Upper lobe of left lung (tissue), 6 donors: ENCODE measurements around the gene CROCC. TPM values are rescaled to one million over a fixed set of nuclear protein-coding genes. Genes with fewer than 3 reads are reported as not detected.

Source experiments
- ATAC-seq, 2 donors: fragments of 200-7000 bp; cut with Tn5 transposase; one replicate each; pipeline ENCODE4 v1.9.1; 2022; ENCODE audit warnings: mild to moderate bottlenecking in 2 of 2, moderate library complexity in 2 of 2; ENCODE audit not compliant: low FRiP score in 2 of 2
- DNase-seq, 2 donors: peaks; one replicate each; pipeline ENCODE4 v3.0.0-alpha.2; 2019 to 2020
- H3K27ac ChIP-seq, 4 donors: fragments of 200-600 bp; sonication (generic); one replicate each; pipeline ENCODE4 v1.5.1; 2016 to 2019
- H3K27me3 ChIP-seq, 4 donors: fragments of 200-600 bp; sonication (generic); one replicate each; pipeline ENCODE4 v1.5.1; 2017 to 2019
- H3K36me3 ChIP-seq, 4 donors: fragments of 200-600 bp; sonication (generic); one replicate each; pipeline ENCODE4 v1.5.1; 2016 to 2019
- H3K4me1 ChIP-seq, 4 donors: fragments of 200-600 bp; sonication (generic); one replicate each; pipeline ENCODE4 v1.5.1; 2018 to 2019
- H3K4me3 ChIP-seq, 4 donors: fragments of 200-600 bp; sonication (generic); one replicate each; pipeline ENCODE4 v1.5.1; 2017 to 2019; ENCODE audit warnings: mild to moderate bottlenecking in 2 of 4, moderate library complexity in 1 of 4
- H3K9me3 ChIP-seq, 4 donors: fragments of 200-600 bp; sonication (generic); one replicate each; pipeline ENCODE4 v1.5.1; 2018 to 2019
- EP300 ChIP-seq, 4 donors: sonication (generic); formaldehyde crosslinking; IDR thresholded peaks; one replicate each; pipeline ENCODE4 v1.5.1; 2017; ENCODE audit warnings: antibody characterized with exemption in 4 of 4, control low read depth in 2 of 4
- POLR2A ChIP-seq, 4 donors: fragments of 450-650 bp; IDR thresholded peaks; one replicate each; pipeline ENCODE4 v1.5.1; 2016 to 2017; ENCODE audit warnings: antibody characterized with exemption in 4 of 4, mild to moderate bottlenecking in 2 of 4
- POLR2AphosphoS5 ChIP-seq, 2 donors: sonication (generic); formaldehyde crosslinking; IDR thresholded peaks; one replicate each; pipeline ENCODE4 v1.5.1; 2017; ENCODE audit warnings: antibody characterized with exemption in 2 of 2
- WGBS, 2 donors: methylation state at CpG; one replicate each; pipeline ENCODE4 v1.1.5; 2017 to 2018; 5-methylcytosine and 5-hydroxymethylcytosine counted together
- total RNA-seq, 6 donors: library from RNA; depleted of rRNA in 4 of 6; stranded (reverse); fragments of >200 nt in 4 of 6; gene quantifications; one replicate each; pipeline versions ENCODE4 v1.1.0 to v1.2.1, GENCODE V29; 2016 to 2021
- TF ChIP-seq, protein P1 (sequence below), 6 experiments: fragments of 450-650 bp in 4 of 6; fragments of 200-600 bp in 2 of 6; sonication (generic) in 2 of 6; IDR thresholded peaks; one replicate each; pipeline ENCODE4 v1.5.1; 2016 to 2019; ENCODE audit warnings: antibody characterized with exemption in 6 of 6
- donor health status: DM: no; HTN: no; CAD: no; lungs with moderate emphysema.
- donor health status: DM: no; HTN: yes; CAD: no; lungs with severe emphysema.

The CROCC gene
- total RNA-seq, 6 donors from 2014 or later, result 21.0 to 184 (median 48.9) TPM

DNA sequence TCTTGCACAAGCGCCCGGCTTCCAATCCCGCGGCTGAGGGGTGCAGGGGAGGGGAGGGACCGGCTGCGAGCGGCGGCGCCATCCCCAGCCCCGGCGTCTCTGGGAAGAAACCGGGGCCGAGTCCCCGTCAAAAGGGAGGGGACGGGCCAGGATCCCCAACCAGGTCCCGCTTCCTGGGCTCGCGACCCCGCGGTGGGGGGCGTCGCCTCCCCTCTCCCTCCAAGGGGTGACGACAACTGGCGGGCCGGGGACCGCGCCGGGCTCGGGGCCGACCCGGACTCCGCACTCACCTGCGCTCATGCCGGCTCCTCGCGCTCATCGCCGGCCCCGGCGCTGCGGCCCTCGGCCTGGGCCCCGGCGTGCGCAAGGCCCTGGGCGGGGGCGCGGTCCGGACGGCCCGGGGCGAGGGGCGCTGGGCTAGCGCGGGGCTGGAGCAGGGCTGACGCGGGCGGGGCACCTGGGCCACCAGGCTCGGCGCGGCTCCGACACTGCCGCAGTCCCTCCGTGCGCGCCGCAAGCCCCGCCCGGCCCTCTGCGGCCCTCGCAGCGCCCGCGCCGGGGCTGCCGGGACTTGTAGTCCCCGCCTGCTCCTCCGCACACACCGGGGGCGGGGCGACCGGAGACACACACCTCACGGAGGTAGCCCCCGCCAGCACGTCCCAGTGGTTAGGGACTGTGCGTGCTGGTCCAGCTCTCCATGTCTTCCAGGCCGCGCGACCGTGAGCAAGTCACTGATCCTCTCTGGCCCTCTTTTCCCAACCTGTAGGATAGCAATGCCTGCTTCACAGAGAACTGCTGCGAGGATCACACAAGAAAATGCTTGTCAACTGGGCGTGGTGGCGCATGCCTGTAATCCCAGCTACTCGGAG, 89.9 kb downstream of the CROCC start, which contains the start of gene ATP13A2:
TSS of gene ATP13A2 (minus strand) at position 490 of the 869 bp plus-strand sequence. CDS start at position 300, 190 bp downstream.
- DNase-seq (peak; percentile 93 to 96), ATAC-seq (peak; percentile 89 to 93)
- Histone ChIP-seq H3K4me3 (peak within 1 kb of the TSS; percentile 87 to 96 (median 93)), H3K27ac (peak within 1 kb of the TSS; percentile 66 to 86 (median 70)), H3K9me3 (no peaks in the 10 kb centered on the region), H3K27me3 (no peaks in the 10 kb centered on the region), H3K4me1 (peaks cover 22 to 31% (median 27%) of the 10 kb centered on the region in 4 donors), H3K36me3 (no peaks in the 10 kb centered on the region)
- TF ChIP-seq, protein P1, sequence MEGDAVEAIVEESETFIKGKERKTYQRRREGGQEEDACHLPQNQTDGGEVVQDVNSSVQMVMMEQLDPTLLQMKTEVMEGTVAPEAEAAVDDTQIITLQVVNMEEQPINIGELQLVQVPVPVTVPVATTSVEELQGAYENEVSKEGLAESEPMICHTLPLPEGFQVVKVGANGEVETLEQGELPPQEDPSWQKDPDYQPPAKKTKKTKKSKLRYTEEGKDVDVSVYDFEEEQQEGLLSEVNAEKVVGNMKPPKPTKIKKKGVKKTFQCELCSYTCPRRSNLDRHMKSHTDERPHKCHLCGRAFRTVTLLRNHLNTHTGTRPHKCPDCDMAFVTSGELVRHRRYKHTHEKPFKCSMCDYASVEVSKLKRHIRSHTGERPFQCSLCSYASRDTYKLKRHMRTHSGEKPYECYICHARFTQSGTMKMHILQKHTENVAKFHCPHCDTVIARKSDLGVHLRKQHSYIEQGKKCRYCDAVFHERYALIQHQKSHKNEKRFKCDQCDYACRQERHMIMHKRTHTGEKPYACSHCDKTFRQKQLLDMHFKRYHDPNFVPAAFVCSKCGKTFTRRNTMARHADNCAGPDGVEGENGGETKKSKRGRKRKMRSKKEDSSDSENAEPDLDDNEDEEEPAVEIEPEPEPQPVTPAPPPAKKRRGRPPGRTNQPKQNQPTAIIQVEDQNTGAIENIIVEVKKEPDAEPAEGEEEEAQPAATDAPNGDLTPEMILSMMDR (IDR thresholded peaks at IDR 0.05), result peak in 2 of 6 experiments; percentile 9 to 32
- TF ChIP-seq POLR2A (IDR thresholded peaks at IDR 0.05) (peak in 1 of 4 donors; percentile 59), EP300 (IDR thresholded peaks at IDR 0.05) (no peak), POLR2AphosphoS5 (IDR thresholded peaks at IDR 0.05) (peak in 1 of 2 donors; percentile 55)
- 1 to 7% methylated on average over 5 to 46 of the region's 94 CpGs for WGBS, 2 donors

DNA sequence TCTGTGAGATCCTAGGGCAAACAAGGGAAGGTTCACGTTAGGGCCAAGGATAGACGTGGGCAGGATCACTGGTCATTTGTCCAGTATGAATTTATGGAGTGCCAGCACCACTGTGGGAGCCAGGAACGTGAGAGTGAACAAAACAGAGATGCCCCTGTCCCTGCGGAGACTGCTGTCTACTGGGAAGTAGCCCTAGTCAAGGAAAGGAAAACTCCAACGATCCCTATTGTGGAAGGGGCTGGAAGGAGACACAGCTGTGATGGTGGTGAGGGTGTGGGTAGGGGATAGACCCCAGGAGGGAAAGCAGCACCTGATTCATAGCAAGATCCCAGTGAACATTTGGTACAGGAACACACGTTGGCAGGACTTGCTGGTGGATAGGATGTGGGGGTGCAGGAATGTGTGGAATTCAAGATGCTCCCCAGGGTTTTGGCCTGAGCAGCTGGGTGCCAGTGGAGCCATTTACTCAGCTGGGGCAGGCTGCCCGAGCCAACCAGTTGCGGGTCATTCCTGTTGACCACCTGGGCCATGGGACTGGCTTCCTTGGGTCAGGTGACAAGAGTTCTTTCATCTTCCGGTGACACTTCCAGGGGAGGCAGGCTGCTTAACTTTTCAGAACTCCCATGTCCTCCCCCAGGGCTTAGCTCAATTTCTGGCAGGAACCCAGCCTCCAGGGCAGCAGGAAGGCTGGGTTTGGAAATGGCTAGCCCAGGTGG, 91.2 kb downstream of the CROCC start:
- Histone ChIP-seq H3K4me1 (peaks cover 22 to 31% (median 27%) of the 10 kb centered on the region in 4 donors), H3K4me3 (no peak overlapping the region), H3K36me3 (peaks cover 0 to 6% (median 5%) of the 10 kb centered on the region in 4 donors), H3K27ac (no peak overlapping the region), H3K9me3 (no peaks in the 10 kb centered on the region), H3K27me3 (no peaks in the 10 kb centered on the region)
- ATAC-seq (no peak), DNase-seq (no peak)
- no peak for TF ChIP-seq EP300 (IDR thresholded peaks at IDR 0.05)
- TF ChIP-seq POLR2AphosphoS5 (IDR thresholded peaks at IDR 0.05), result no peak
- TF ChIP-seq, protein P1 (IDR thresholded peaks at IDR 0.05), result no peak
- TF ChIP-seq POLR2A (IDR thresholded peaks at IDR 0.05), result no peak
- WGBS, 2 donors, result 76 to 81% methylated on average over 8 to 9 of the region's 9 CpGs

DNA sequence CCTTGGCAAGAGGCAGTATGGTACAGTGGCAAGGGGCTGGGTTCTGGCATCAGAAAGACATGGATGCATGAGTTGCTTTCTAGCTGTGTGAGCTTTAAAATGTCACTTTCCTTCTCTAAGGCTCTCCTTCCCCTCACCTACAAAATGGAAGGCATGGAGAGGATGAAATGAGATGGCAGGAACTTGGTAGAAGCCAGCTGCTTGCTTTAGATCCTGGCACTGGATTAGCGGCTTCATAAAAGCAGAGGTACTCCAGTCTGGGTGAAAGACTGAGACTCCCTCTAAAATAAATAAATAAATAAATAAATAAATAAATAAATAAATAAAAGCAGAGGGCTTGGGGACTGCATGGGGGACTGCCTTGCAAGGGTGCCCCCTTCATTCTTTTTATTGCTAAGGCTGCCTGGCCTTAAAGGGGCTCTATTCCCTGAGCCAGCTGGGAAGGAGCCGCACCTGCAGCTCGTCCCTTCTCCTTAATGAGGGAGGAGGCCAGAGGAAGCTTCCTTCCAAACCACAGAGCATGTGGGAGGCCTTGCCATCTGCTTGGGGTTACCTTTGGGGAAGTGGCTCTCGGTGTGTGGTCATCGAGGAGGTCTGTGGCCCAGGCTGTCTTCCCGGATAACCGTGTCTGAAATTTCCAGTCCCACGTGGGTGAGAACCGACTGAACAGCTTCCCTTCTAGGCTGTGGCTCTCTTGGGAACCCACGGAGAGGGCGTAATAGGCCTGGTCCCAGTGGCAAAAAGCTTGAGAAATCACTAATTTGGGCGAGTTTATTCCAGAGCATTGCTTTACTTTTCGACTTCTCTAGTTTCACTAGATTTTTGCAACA, 92.0 kb downstream of the CROCC start:
- H3K4me1 ChIP-seq, result peaks cover 22 to 31% (median 27%) of the 10 kb centered on the region in 4 donors

More for the DNA sequence above, 92.0 kb downstream of the CROCC start:
- ATAC-seq (no peak), DNase-seq (peak in 1 of 2 donors; percentile 61)
- Histone ChIP-seq H3K9me3 (no peaks in the 10 kb centered on the region), H3K27ac (no peak overlapping the region), H3K4me3 (no peak overlapping the region), H3K27me3 (no peaks in the 10 kb centered on the region), H3K36me3 (peaks cover 0 to 13% (median 12%) of the 10 kb centered on the region in 4 donors)
- TF ChIP-seq EP300 (IDR thresholded peaks at IDR 0.05) (no peak), POLR2AphosphoS5 (IDR thresholded peaks at IDR 0.05) (peak in 1 of 2 donors; percentile 15), POLR2A (IDR thresholded peaks at IDR 0.05) (no peak)
- TF ChIP-seq, protein P1 (IDR thresholded peaks at IDR 0.05), result no peak
- WGBS, 2 donors, result 71 to 72% methylated on average over 10 to 13 of the region's 13 CpGs
